ENCODE results near the gene ACSS1. TPM values are rescaled to one million over a fixed set of nuclear protein-coding genes. Genes with fewer than 3 reads are reported as not detected.

ACSS1 gene
- total RNA-seq, 1 experiment from 2014 or later: 0.61 TPM

- H2BK12ac ChIP-seq (ENCODE audit: insufficient read length, low read depth, low read length): no peak overlapping the region
- WGBS (ENCODE audit: extremely low coverage, insufficient read length, low lambda C conversion rate): no CpG with 5 or more reads among the region's 6 CpGs
- Mint-ChIP-seq H3K27ac (no peak overlapping the region), H3K36me3 (ENCODE audit: insufficient read depth in 1 of 3, low read depth in 3 of 3) (no peaks in the 10 kb centered on the region), H3K4me1 (peaks cover 0 to 3% of the 10 kb centered on the region in 2 experiments; a peak in 1 of 4 replicates), H3K4me3 (no peak overlapping the region), H3K9me3 (no peaks in the 10 kb centered on the region), H3K27me3 (ENCODE audit: low read depth) (peaks cover 8% of the 10 kb centered on the region)
- no peaks in the 10 kb centered on the region for H3K23me2 ChIP-seq (ENCODE audit: insufficient read length, low read depth, low read length, poor library complexity, severe bottlenecking)
- H4K5ac ChIP-seq (ENCODE audit: insufficient read length, low read depth, low read length): no peak overlapping the region
- no peak overlapping the region for H2BK5ac ChIP-seq (ENCODE audit: insufficient read length, low read length)
- DNase-seq: no peak
- no peak overlapping the region for H3K18ac ChIP-seq (ENCODE audit: insufficient read length, low read depth, low read length)
- H3K9me3 ChIP-seq (ENCODE audit: control insufficient read depth, low read depth, low read length): no peaks in the 10 kb centered on the region
- H3K27me3 ChIP-seq (ENCODE audit: insufficient read depth, low read length): no peaks in the 10 kb centered on the region
- H2AK5ac ChIP-seq (ENCODE audit: insufficient read length, low read length): no peak overlapping the region
- H3K79me2 ChIP-seq (ENCODE audit: insufficient read depth, low read length): no peaks in the 10 kb centered on the region
- H2BK20ac ChIP-seq (ENCODE audit: low read depth, low read length, poor library complexity, severe bottlenecking): no peak overlapping the region
- H3K4me1 ChIP-seq (ENCODE audit: insufficient read depth, low read length): no peaks in the 10 kb centered on the region
- no peaks in the 10 kb centered on the region for H3K79me1 ChIP-seq (ENCODE audit: insufficient read depth, low read depth, low read length, poor library complexity, severe bottlenecking)
- H3T11ph ChIP-seq (ENCODE audit: low read length): no peak overlapping the region
- H4K8ac ChIP-seq (replicated peaks; ENCODE audit: insufficient read length, low read depth, low read length): no peak overlapping the region
- H3K4ac ChIP-seq (ENCODE audit: low read depth, low read length): no peak overlapping the region
- H3K27ac ChIP-seq (ENCODE audit: insufficient read length, low read depth, low read length): no peak overlapping the region
- H4K91ac ChIP-seq (ENCODE audit: insufficient read length, low read depth, low read length): no peak overlapping the region
- H3K4me2 ChIP-seq (ENCODE audit: insufficient read depth, insufficient read length, low read length): no peak overlapping the region
- H3K9ac ChIP-seq (ENCODE audit: extremely low read depth, insufficient read length, low read length): no peak overlapping the region
- H2BK15ac ChIP-seq (ENCODE audit: low read depth, low read length): no peak overlapping the region
- no peak overlapping the region for H3K23ac ChIP-seq (ENCODE audit: insufficient read length, low read depth, low read length)
- H2BK120ac ChIP-seq (ENCODE audit: low read depth, low read length, poor library complexity, severe bottlenecking): no peak overlapping the region
- H4K20me1 ChIP-seq (ENCODE audit: control insufficient read depth, insufficient read depth, insufficient read length): no peaks in the 10 kb centered on the region
- H2AFZ ChIP-seq (ENCODE audit: low read length): no peak overlapping the region
- H3K14ac ChIP-seq (ENCODE audit: insufficient read depth, low read length): no peak overlapping the region
- TF ChIP-seq, protein P1, sequence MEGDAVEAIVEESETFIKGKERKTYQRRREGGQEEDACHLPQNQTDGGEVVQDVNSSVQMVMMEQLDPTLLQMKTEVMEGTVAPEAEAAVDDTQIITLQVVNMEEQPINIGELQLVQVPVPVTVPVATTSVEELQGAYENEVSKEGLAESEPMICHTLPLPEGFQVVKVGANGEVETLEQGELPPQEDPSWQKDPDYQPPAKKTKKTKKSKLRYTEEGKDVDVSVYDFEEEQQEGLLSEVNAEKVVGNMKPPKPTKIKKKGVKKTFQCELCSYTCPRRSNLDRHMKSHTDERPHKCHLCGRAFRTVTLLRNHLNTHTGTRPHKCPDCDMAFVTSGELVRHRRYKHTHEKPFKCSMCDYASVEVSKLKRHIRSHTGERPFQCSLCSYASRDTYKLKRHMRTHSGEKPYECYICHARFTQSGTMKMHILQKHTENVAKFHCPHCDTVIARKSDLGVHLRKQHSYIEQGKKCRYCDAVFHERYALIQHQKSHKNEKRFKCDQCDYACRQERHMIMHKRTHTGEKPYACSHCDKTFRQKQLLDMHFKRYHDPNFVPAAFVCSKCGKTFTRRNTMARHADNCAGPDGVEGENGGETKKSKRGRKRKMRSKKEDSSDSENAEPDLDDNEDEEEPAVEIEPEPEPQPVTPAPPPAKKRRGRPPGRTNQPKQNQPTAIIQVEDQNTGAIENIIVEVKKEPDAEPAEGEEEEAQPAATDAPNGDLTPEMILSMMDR (conservative IDR thresholded peaks at IDR 0.05): no peak
- no peak overlapping the region for H3K56ac ChIP-seq (ENCODE audit: insufficient read length, low read depth, low read length)
Measured at GRCh38 chr20:25011261-25011660, 46.7 kb downstream of the ACSS1 start.

Measured in H9 (cell line).